Osteoblast (primary cell): Measurements from ENCODE around the gene S1PR1. TPM values are rescaled to one million over a fixed set of nuclear protein-coding genes. Genes with fewer than 3 reads are reported as not detected.
"Not testable (repeated sequence)": the region's sequence is repeated elsewhere in the genome, so short reads cannot be mapped to it uniquely, and the experiment has no call there.

Source experiments
- DNase-seq: peaks from one replicate; pipeline ENCODE4 v3.0.0; 2011; ENCODE audit warnings: low spot score, mixed read lengths; ENCODE audit not compliant: insufficient read length; ENCODE audit errors: missing footprints
- H2AFZ ChIP-seq: 2 replicates; pipeline ENCODE4 v1.6.0; 2011; ENCODE audit warnings: mild to moderate bottlenecking, low read length
- H3K27ac ChIP-seq: 2 replicates; pipeline ENCODE4 v1.5.1; 2011; ENCODE audit warnings: mild to moderate bottlenecking, low read depth, low read length, moderate library complexity
- H3K27me3 ChIP-seq: 2 replicates; pipeline ENCODE4 v1.6.0; 2012; ENCODE audit warnings: mild to moderate bottlenecking, control low read depth, inconsistent platforms, low read length, moderate library complexity; ENCODE audit not compliant: insufficient read depth
- H3K36me3 ChIP-seq: 2 replicates; pipeline ENCODE4 v1.5.1; 2011; ENCODE audit warnings: mild to moderate bottlenecking, low read length, control low read depth, moderate library complexity; ENCODE audit not compliant: insufficient read depth
- H3K4me1 ChIP-seq: 2 replicates; pipeline ENCODE4 v1.5.1; 2011; ENCODE audit warnings: mild to moderate bottlenecking, low read length, control low read depth, moderate library complexity; ENCODE audit not compliant: insufficient read depth
- H3K4me2 ChIP-seq: 2 replicates; pipeline ENCODE4 v1.6.0; 2011; ENCODE audit warnings: mild to moderate bottlenecking, low read length; ENCODE audit not compliant: insufficient read depth
- H3K4me3 ChIP-seq: fragments of 200-600 bp; sonication (generic); 3 replicates; pipeline ENCODE4 v1.5.1; 2012; ENCODE audit warnings: mild to moderate bottlenecking, low read length, inconsistent platforms; ENCODE audit not compliant: insufficient read depth
- H3K79me2 ChIP-seq: 2 replicates; pipeline ENCODE4 v1.6.0; 2012; ENCODE audit warnings: mild to moderate bottlenecking, low read length, control low read depth, inconsistent platforms; ENCODE audit not compliant: insufficient read depth
- H3K9me3 ChIP-seq: 2 replicates; pipeline ENCODE4 v1.5.1; 2011; ENCODE audit warnings: low read depth, low read length, control low read depth
- H4K20me1 ChIP-seq: 2 replicates; pipeline ENCODE4 v1.6.0; 2012; ENCODE audit warnings: mild to moderate bottlenecking, low read length, control low read depth; ENCODE audit not compliant: insufficient read depth
- CTCF ChIP-seq: IDR thresholded peaks from 2 replicates; pipeline ENCODE4 v1.5.1; 2011; ENCODE audit warnings: mild to moderate bottlenecking, low read depth, low read length, moderate library complexity; ENCODE audit errors: extremely low read depth
- total RNA-seq: library from RNA; depleted of rRNA; stranded (reverse); fragments of >200 nt; gene quantifications from 2 replicates; pipeline ENCODE4 v1.2.3, GENCODE V29; 2012

Gene S1PR1
- total RNA-seq = 25.7 and 27.1 TPM in 2 replicates

GRCh38 chr1:101236516-101237228 is at the start of gene S1PR1:
TSS of gene S1PR1 (plus strand) at chr1:101237019. CDS start at chr1:101238985, 1,966 bp downstream.
- no peaks in the 10 kb centered on the region for H3K9me3 ChIP-seq
- no peaks in the 10 kb centered on the region for H3K79me2 ChIP-seq
- peak within 1 kb of the TSS; percentile 85 for H3K4me3 ChIP-seq
- peak within 1 kb of the TSS; percentile 99 for H3K4me2 ChIP-seq
- DNase-seq = peak; percentile 59
- peaks cover 19% of the 10 kb centered on the region for H3K4me1 ChIP-seq
- TF ChIP-seq CTCF = no peak
- H2AFZ ChIP-seq = peak within 1 kb of the TSS; percentile 82
- peaks cover 4% of the 10 kb centered on the region for H4K20me1 ChIP-seq
- H3K27ac ChIP-seq = peak within 1 kb of the TSS; percentile 45
- peaks cover 9% of the 10 kb centered on the region for H3K36me3 ChIP-seq
- no peaks in the 10 kb centered on the region for H3K27me3 ChIP-seq

DNA sequence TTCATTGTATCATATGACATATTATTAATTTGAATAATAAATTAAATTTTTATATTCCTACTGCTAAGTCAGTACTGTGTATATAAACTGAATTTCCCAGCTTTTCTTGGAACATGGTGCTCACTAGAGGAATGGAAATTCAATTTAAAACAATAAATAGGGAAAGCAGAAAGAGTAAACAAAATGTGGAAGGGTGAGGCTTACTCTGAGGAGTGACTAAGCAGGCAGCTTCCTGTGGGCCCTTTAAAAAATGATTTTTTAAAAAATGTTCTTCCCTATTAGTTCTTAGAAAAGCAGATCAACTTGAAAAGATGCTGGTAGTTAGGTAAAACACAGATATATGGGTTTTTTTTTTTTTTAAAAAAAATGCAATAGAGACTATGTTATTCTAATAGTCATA is 49.5 kb upstream of the S1PR1 start:
- no peak overlapping the region for H2AFZ ChIP-seq
- H3K79me2 ChIP-seq = no peaks in the 10 kb centered on the region
- H3K27me3 ChIP-seq = no peaks in the 10 kb centered on the region
- no peaks in the 10 kb centered on the region for H3K9me3 ChIP-seq
- no peaks in the 10 kb centered on the region for H3K36me3 ChIP-seq
- no peak for DNase-seq
- no peak overlapping the region for H3K27ac ChIP-seq
- H3K4me1 ChIP-seq = peaks cover 13% of the 10 kb centered on the region
- no peak for TF ChIP-seq CTCF
- H4K20me1 ChIP-seq = no peaks in the 10 kb centered on the region
- no peak overlapping the region for H3K4me2 ChIP-seq
- no peak overlapping the region for H3K4me3 ChIP-seq

DNA sequence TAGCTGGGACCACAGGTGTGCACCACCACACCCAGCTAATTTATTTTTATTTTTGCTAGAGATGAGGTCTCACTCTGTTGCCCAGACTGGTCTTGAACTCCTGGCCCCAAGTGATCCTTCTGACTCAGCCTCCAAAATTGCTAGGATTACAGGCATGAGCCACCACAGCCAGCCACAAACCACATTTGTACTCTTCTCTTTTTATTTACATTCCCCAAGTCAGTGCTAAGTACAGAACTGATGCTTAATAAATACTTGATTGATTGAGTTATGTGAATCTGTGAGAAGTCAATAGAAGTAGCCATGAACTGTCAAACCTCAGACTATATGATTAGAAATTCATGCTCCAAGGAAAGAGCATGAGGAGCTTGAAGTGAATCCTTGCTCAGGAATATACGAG is 48.5 kb upstream of the S1PR1 start:
- H3K36me3 ChIP-seq = no peaks in the 10 kb centered on the region

GRCh38 chr1:101188968-101189367 is 47.9 kb upstream of the S1PR1 start:
- H4K20me1 ChIP-seq, H3K79me2 ChIP-seq, H3K36me3 ChIP-seq, H3K9me3 ChIP-seq, H2AFZ ChIP-seq, H3K27ac ChIP-seq, H3K4me3 ChIP-seq, H3K27me3 ChIP-seq, DNase-seq, H3K4me2 ChIP-seq: not testable (repeated sequence)
- peaks cover 13% of the 10 kb centered on the region for H3K4me1 ChIP-seq

More for the DNA sequence above, 48.5 kb upstream of the S1PR1 start:
- H2AFZ ChIP-seq = no peak overlapping the region
- H3K4me1 ChIP-seq = peaks cover 13% of the 10 kb centered on the region
- TF ChIP-seq CTCF = no peak
- H3K79me2 ChIP-seq = no peaks in the 10 kb centered on the region
- no peak overlapping the region for H3K4me2 ChIP-seq
- H4K20me1 ChIP-seq = no peaks in the 10 kb centered on the region
- no peak for DNase-seq
- no peak overlapping the region for H3K4me3 ChIP-seq
- H3K9me3 ChIP-seq = no peaks in the 10 kb centered on the region
- H3K27me3 ChIP-seq = no peaks in the 10 kb centered on the region
- no peak overlapping the region for H3K27ac ChIP-seq
